HepG2 (cell line): ENCODE results near the gene WNT5B. TPM values are rescaled to one million over a fixed set of nuclear protein-coding genes. Genes with fewer than 3 reads are reported as not detected.

ENCODE experiments used
- ATAC-seq: fragments of 200-7000 bp; cut with Tn5 transposase; 3 replicates; pipeline ENCODE4 v1.9.1; 2020; ENCODE audit warnings: mild to moderate bottlenecking, moderate library complexity
- BruUV-seq: library from RNA; stranded (reverse); fragments of 400-500 nt; replicated peaks from 2 replicates; lab custom pipeline; 2021; lab: Mats Ljungman, UMichigan
- CTCF ChIA-PET: fragments of 300-600 bp; formaldehyde crosslinking; extraction: SDS; loops from one replicate; lab custom pipeline; 2021; ENCODE audit warnings: low total read pairs, inconsistent platforms, low intra/inter-chr PET ratio; lab: Yijun Ruan, JAX
- POLR2A ChIA-PET: fragments of 350-600 bp; sonication (Branson Sonifier 250); formaldehyde crosslinking; loops from one replicate; lab custom pipeline; 2020; ENCODE audit warnings: antibody characterized with exemption, inconsistent platforms; lab: Yijun Ruan, JAX
- DNase-seq: peaks from one replicate; pipeline ENCODE4 v3.0.0-alpha.2; 2015; ENCODE audit warnings: low spot score
- FAIRE-seq: peaks from 3 replicates; lab custom pipeline; 2011; peaks lifted over from hg19 to GRCh38; lab: Jason Lieb, UNC
- H2AFZ ChIP-seq: one replicate; pipeline ENCODE4 v1.6.1; 2011; ENCODE audit warnings: low read length, inconsistent platforms
- H3K27ac ChIP-seq: fragments of 300-600 bp; 3 replicates; pipeline ENCODE4 v1.8.0; 2011; ENCODE audit warnings: mixed run types, mild to moderate bottlenecking, mixed read lengths, low read length, inconsistent platforms; ENCODE audit not compliant: insufficient read depth; ENCODE audit errors: extremely low read length
- H3K27me3 ChIP-seq, 2 experiments: fragments of 200-600 bp in 1 of 2; 2 replicates in 1 of 2; 3 replicates in 1 of 2; pipeline versions ENCODE4 v1.6.0 to v1.8.0; 2011; ENCODE audit warnings: low read length in 2 of 2, mild to moderate bottlenecking in 2 of 2, moderate library complexity in 2 of 2, inconsistent platforms in 1 of 2; ENCODE audit not compliant: insufficient read depth in 2 of 2, control insufficient read depth in 1 of 2
- H3K36me3 ChIP-seq, 2 experiments: fragments of 200-600 bp in 1 of 2; replicated peaks in 1 of 2; 2 replicates in 1 of 2; 3 replicates in 1 of 2; pipeline versions ENCODE4 v1.5.1 to v1.8.0; 2011; ENCODE audit warnings: low read length in 2 of 2, inconsistent platforms in 1 of 2; ENCODE audit not compliant: insufficient read depth in 2 of 2, control insufficient read depth in 1 of 2
- H3K4me1 ChIP-seq: 2 replicates; pipeline ENCODE4 v1.5.1; 2012; ENCODE audit warnings: low read length, inconsistent platforms; ENCODE audit not compliant: insufficient read depth
- H3K4me2 ChIP-seq: 2 replicates; pipeline ENCODE4 v1.6.0; 2011; ENCODE audit warnings: low read depth, low read length, inconsistent platforms
- H3K4me3 ChIP-seq, 3 experiments: fragments of 200-600 bp in 1 of 3; sonication (generic), shearing (Covaris generic) in 1 of 3; replicated peaks in 1 of 3; 2 replicates each; pipeline ENCODE4 v1.5.1; 2011 to 2016; ENCODE audit warnings: low read length in 3 of 3, inconsistent platforms in 2 of 3, low read depth in 2 of 3, mild to moderate bottlenecking in 2 of 3, control low read depth in 1 of 3, mixed read lengths in 1 of 3; ENCODE audit not compliant: insufficient read depth in 1 of 3
- H3K79me2 ChIP-seq: one replicate; pipeline ENCODE4 v1.6.1; 2011; ENCODE audit warnings: low read length, inconsistent platforms; ENCODE audit not compliant: insufficient read depth
- H3K9ac ChIP-seq: 2 replicates; pipeline ENCODE4 v1.6.0; 2011; ENCODE audit warnings: mild to moderate bottlenecking, low read depth, low read length, inconsistent platforms; ENCODE audit not compliant: insufficient read depth
- H3K9me3 ChIP-seq: 2 replicates; pipeline ENCODE4 v1.5.1; 2012; ENCODE audit warnings: mild to moderate bottlenecking, low read length
- H4K20me1 ChIP-seq: 2 replicates; pipeline ENCODE4 v1.6.0; 2011; ENCODE audit warnings: inconsistent platforms, mild to moderate bottlenecking, low read length, moderate library complexity; ENCODE audit not compliant: insufficient read depth
- CBFB ChIP-seq: sonication (generic); formaldehyde crosslinking; IDR thresholded peaks from 2 replicates; pipeline ENCODE4 v1.4.0; 2020; ENCODE audit warnings: missing genetic modification reagents
- CC2D1A ChIP-seq: sonication (generic); formaldehyde crosslinking; IDR thresholded peaks from 2 replicates; pipeline ENCODE4 v1.8.1; 2023; ENCODE audit warnings: mild to moderate bottlenecking, missing genetic modification reagents
- ESRRA ChIP-seq: sonication (generic); formaldehyde crosslinking; IDR thresholded peaks from 2 replicates; pipeline ENCODE4 v1.5.1; 2020; ENCODE audit warnings: mild to moderate bottlenecking, low read depth, missing genetic modification reagents
- HNF4G ChIP-seq, 2 experiments: sonication (generic) in 1 of 2; formaldehyde crosslinking in 1 of 2; IDR thresholded peaks; 2 replicates each; pipeline versions ENCODE4 v1.4.0 to v1.6.1; 2011 to 2020; ENCODE audit warnings: borderline replicate concordance in 2 of 2, low read depth in 2 of 2, mild to moderate bottlenecking in 2 of 2, low read length in 1 of 2, missing genetic modification reagents in 1 of 2, moderate library complexity in 1 of 2
- HNRNPL ChIP-seq: fragments of 200-400 bp; formaldehyde crosslinking; IDR thresholded peaks from 2 replicates; pipeline ENCODE4 v1.6.1; 2017; ENCODE audit warnings: mild to moderate bottlenecking, low read depth, low read length
- MTF1 ChIP-seq: sonication (generic); formaldehyde crosslinking; IDR thresholded peaks from 2 replicates; pipeline ENCODE4 v1.5.0; 2020; ENCODE audit warnings: missing genetic modification reagents
- NFATC3 ChIP-seq: sonication (generic); formaldehyde crosslinking; IDR thresholded peaks from 2 replicates; pipeline ENCODE4 v1.5.1; 2020; ENCODE audit warnings: mild to moderate bottlenecking, missing genetic modification reagents
- PCBP1 ChIP-seq: fragments of 200-400 bp; formaldehyde crosslinking; IDR thresholded peaks from 2 replicates; pipeline ENCODE4 v1.6.1; 2017; ENCODE audit warnings: mild to moderate bottlenecking, low read depth, low read length, borderline replicate concordance
- SMC3 ChIP-seq: IDR thresholded peaks from 2 replicates; pipeline ENCODE4 v1.6.1; 2011; ENCODE audit warnings: low read length, improper control_type of control experiment
- TAF15 ChIP-seq: fragments of 200-400 bp; formaldehyde crosslinking; IDR thresholded peaks from one replicate; pipeline ENCODE4 v1.6.1; 2018; ENCODE audit warnings: mild to moderate bottlenecking, low read depth, low read length; ENCODE audit not compliant: poor library complexity, severe bottlenecking
- ZNF567 ChIP-seq: sonication (generic); formaldehyde crosslinking; IDR thresholded peaks from 2 replicates; pipeline ENCODE4 v1.8.1; 2023; ENCODE audit warnings: mild to moderate bottlenecking, missing genetic modification reagents, borderline replicate concordance
- ZNF614 ChIP-seq: IDR thresholded peaks from 2 replicates; pipeline ENCODE4 v1.6.1; 2018; ENCODE audit warnings: missing biosample characterization, missing genetic modification reagents, inconsistent platforms, borderline replicate concordance
- ZNF772 ChIP-seq: sonication (generic); formaldehyde crosslinking; IDR thresholded peaks from 2 replicates; pipeline ENCODE4 v1.5.0; 2020; ENCODE audit warnings: mild to moderate bottlenecking, missing genetic modification reagents
- ZNF792 ChIP-seq: IDR thresholded peaks from 2 replicates; pipeline ENCODE4 v1.6.1; 2016
- ZZZ3 ChIP-seq: sonication (generic); formaldehyde crosslinking; IDR thresholded peaks from 2 replicates; pipeline ENCODE4 v1.4.0; 2020; ENCODE audit warnings: missing genetic modification reagents, mild to moderate bottlenecking, borderline replicate concordance
- WGBS: methylation state at CpG from one replicate; pipeline ENCODE4 v1.1.6; 2017; ENCODE audit warnings: low lambda C conversion rate; 5-methylcytosine and 5-hydroxymethylcytosine counted together
- in situ Hi-C: cut with HindIII; loops from 2 replicates; pipeline ENCODE4 v1.10.0; 2017; ENCODE audit warnings: low pct_unique_long_range_greater_than_20kb; ENCODE audit not compliant: extremely low pct_ligation_motif_present
- intact Hi-C: fragments of 100-400 bp; cut with micrococcal nuclease; formaldehyde crosslinking; loops from one replicate; pipeline ENCODE4 v1.10.0; 2022; ENCODE audit not compliant: unreplicated experiment
- polyA plus RNA-seq, 8 experiments: library from polyadenylated mRNA; depleted of rRNA in 3 of 8; stranded (reverse) in 7 of 8; unstranded in 1 of 8; fragments of >200 nt; fragmentation: Illumina TruSeq in 4 of 8; extraction: Trizol in 4 of 8; gene quantifications; 2 replicates each; pipeline versions ENCODE4 v1.2.1 to v1.2.3, GENCODE V29; 2011 to 2016; ENCODE audit warnings: low read depth in 4 of 8, missing spikeins in 1 of 8, mixed read lengths in 1 of 8; ENCODE audit not compliant: insufficient read depth in 1 of 8
- total RNA-seq, 5 experiments: library from RNA; depleted of rRNA; stranded (reverse); fragments of >200 nt; fragmentation: Illumina TruSeq; extraction: Trizol; gene quantifications; 2 replicates each; pipeline ENCODE4 v1.2.3, GENCODE V29; 2016; ENCODE audit warnings: low read depth in 1 of 5
- TF ChIP-seq, protein P1 (sequence below): sonication (generic); formaldehyde crosslinking; IDR thresholded peaks from 2 replicates; pipeline ENCODE4 v1.8.0; 2022; ENCODE audit warnings: mild to moderate bottlenecking, missing genetic modification reagents, moderate library complexity
- TF ChIP-seq, protein P2 (sequence below): sonication (generic); formaldehyde crosslinking; IDR thresholded peaks from 2 replicates; pipeline ENCODE4 v1.4.0; 2020; ENCODE audit warnings: missing genetic modification reagents

Gene WNT5B
- total and polyA plus RNA-seq, 2 of the 13 experiments (the other 11 are each of a cell fraction or from before 2014, with no cell fraction given), result 0.04 TPM; not detected in 1

DNA sequence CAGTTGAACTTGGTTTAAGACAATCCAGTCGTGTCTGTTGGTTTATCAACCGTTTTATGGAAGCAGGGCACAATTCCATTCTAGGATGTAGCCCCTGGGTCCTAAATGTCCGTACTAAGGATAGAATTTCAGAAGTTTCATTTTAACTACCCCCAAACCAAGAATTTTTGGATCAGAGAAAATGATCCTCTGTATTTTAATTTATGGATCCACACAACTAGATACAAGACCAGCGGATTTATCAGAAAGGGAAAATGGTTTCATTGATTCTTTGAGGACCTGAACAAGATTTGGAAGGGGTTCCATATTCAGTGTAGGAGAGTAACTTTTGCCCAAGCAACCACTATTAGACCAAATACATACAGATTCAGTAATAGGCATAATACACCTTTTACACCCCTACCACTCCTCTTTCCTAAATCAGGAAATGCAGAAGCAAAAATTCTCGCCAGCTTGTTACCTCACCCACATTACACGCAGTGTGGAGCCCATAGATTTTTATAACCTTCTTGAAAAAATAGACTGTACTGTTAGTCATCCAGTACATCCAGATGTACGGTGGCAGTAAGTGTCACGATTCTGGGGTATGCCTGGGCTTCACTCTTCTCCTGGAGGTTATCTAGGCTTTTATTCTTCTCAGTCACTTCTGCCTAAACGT is 33.2 kb upstream of the WNT5B start:
- H3K27ac ChIP-seq, result no peak overlapping the region
- intact Hi-C loops, result no loop called here
- in situ Hi-C loops, result loop anchor here (25.0 kb wide), 1 partner anchor 1034 kb away; no protein-coding TSS in a partner anchor
- no TSS peak for BruUV-seq
- no peak for TF ChIP-seq SMC3
- no peak for TF ChIP-seq PCBP1
- no peak for TF ChIP-seq ESRRA (CRISPR knock-in tag)
- no peak for TF ChIP-seq MTF1
- TF ChIP-seq ZNF614 (CRISPR knock-in tag), result no peak
- peak overlapping the region; percentile 99 for H3K4me2 ChIP-seq
- H3K27me3 ChIP-seq, result peaks cover 0 to 4% of the 10 kb centered on the region in 2 experiments; a peak in 3 of 5 replicates
- H3K9ac ChIP-seq, result no peak overlapping the region
- ATAC-seq, result no peak
- peak overlapping the region in 2 of 3 experiments; percentile 66 to 83; a peak in 2 of 6 replicates for H3K4me3 ChIP-seq
- ChIA-PET POLR2A (no interaction called here), CTCF (no interaction called here)
- no peak overlapping the region for H2AFZ ChIP-seq
- 61% methylated on average over 9 of the region's 9 CpGs for WGBS
- H3K9me3 ChIP-seq, result no peaks in the 10 kb centered on the region
- H3K4me1 ChIP-seq, result peaks cover 49% of the 10 kb centered on the region
- no peak for DNase-seq
- peaks cover 15% of the 10 kb centered on the region; the same call in 1 of the 2 replicates for H4K20me1 ChIP-seq
- peaks cover 24% of the 10 kb centered on the region for H3K79me2 ChIP-seq
- no peaks in the 10 kb centered on the region for H3K36me3 ChIP-seq
- FAIRE-seq, result no peak

DNA sequence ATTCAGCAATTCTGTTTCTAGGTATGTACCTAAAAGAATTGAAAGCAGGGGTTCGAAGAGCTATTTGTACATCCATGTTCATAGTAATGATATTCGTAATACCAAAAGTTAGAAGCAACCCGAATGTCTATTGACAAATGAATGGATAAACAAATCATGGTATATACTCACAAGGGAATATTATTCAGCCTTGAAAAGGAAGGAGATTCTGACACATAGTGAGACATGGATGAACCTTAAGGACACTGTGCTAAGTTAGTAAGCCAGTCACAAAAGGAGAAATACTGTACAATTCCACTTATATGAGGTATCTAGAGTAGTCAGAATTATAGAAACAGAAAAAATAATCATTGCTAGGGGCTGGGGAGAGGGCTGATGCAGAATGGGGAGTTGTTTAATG is 30.3 kb upstream of the WNT5B start:
- intact Hi-C loops, result no loop called here
- H4K20me1 ChIP-seq, result no peaks in the 10 kb centered on the region
- no peak for FAIRE-seq
- no peak overlapping the region for H3K27ac ChIP-seq
- in situ Hi-C loops, result loop anchor here (25.0 kb wide), 1 partner anchor 1036 kb away; no protein-coding TSS in a partner anchor
- no peaks in the 10 kb centered on the region for H3K36me3 ChIP-seq
- ChIA-PET POLR2A (no interaction called here), CTCF (no interaction called here)
- H3K4me3 ChIP-seq, result no peak overlapping the region
- H3K9ac ChIP-seq, result no peak overlapping the region
- H3K79me2 ChIP-seq, result no peaks in the 10 kb centered on the region
- H3K4me2 ChIP-seq, result no peak overlapping the region
- no peak overlapping the region for H2AFZ ChIP-seq
- H3K27me3 ChIP-seq, result peaks cover 0 to 10% of the 10 kb centered on the region in 2 experiments; a peak in 3 of 5 replicates
- no peak for TF ChIP-seq CBFB (CRISPR knock-in tag)
- no peak for TF ChIP-seq ZNF792 (CRISPR knock-in tag)
- TF ChIP-seq HNF4G (IDR thresholded peaks at IDR 0.05; ENCODE audit: borderline replicate concordance, low read depth, low read length), result no peak
- TF ChIP-seq HNF4G (CRISPR knock-in tag; IDR thresholded peaks at IDR 0.05; ENCODE audit: borderline replicate concordance, low read depth), result no peak
- TF ChIP-seq, protein P1, sequence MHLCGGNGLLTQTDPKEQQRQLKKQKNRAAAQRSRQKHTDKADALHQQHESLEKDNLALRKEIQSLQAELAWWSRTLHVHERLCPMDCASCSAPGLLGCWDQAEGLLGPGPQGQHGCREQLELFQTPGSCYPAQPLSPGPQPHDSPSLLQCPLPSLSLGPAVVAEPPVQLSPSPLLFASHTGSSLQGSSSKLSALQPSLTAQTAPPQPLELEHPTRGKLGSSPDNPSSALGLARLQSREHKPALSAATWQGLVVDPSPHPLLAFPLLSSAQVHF (CRISPR knock-in tag), result no peak
- no peak for TF ChIP-seq ZNF614 (CRISPR knock-in tag)
- no peak for TF ChIP-seq ZNF567
- no peak for TF ChIP-seq ZNF772 (CRISPR knock-in tag)
- no peak for TF ChIP-seq HNRNPL
- no peak for TF ChIP-seq CC2D1A (CRISPR knock-in tag)
- TF ChIP-seq, protein P2, sequence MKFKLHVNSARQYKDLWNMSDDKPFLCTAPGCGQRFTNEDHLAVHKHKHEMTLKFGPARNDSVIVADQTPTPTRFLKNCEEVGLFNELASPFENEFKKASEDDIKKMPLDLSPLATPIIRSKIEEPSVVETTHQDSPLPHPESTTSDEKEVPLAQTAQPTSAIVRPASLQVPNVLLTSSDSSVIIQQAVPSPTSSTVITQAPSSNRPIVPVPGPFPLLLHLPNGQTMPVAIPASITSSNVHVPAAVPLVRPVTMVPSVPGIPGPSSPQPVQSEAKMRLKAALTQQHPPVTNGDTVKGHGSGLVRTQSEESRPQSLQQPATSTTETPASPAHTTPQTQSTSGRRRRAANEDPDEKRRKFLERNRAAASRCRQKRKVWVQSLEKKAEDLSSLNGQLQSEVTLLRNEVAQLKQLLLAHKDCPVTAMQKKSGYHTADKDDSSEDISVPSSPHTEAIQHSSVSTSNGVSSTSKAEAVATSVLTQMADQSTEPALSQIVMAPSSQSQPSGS (CRISPR knock-in tag), result no peak
- no peak for TF ChIP-seq ZZZ3 (CRISPR knock-in tag)
- no peak for TF ChIP-seq TAF15
- TF ChIP-seq NFATC3 (CRISPR knock-in tag), result no peak
- BruUV-seq, result no TSS peak
- H3K9me3 ChIP-seq, result no peaks in the 10 kb centered on the region
- peaks cover 42% of the 10 kb centered on the region for H3K4me1 ChIP-seq
- no peak for DNase-seq
- ATAC-seq, result no peak
- 36% methylated on average over 3 of the region's 3 CpGs for WGBS
